Measurements from ENCODE around the gene CCT8. TPM values are rescaled to one million over a fixed set of nuclear protein-coding genes. Genes with fewer than 3 reads are reported as not detected.

The CCT8 gene, protein sequence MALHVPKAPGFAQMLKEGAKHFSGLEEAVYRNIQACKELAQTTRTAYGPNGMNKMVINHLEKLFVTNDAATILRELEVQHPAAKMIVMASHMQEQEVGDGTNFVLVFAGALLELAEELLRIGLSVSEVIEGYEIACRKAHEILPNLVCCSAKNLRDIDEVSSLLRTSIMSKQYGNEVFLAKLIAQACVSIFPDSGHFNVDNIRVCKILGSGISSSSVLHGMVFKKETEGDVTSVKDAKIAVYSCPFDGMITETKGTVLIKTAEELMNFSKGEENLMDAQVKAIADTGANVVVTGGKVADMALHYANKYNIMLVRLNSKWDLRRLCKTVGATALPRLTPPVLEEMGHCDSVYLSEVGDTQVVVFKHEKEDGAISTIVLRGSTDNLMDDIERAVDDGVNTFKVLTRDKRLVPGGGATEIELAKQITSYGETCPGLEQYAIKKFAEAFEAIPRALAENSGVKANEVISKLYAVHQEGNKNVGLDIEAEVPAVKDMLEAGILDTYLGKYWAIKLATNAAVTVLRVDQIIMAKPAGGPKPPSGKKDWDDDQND
- total RNA-seq (100 to 1,000 TPM in 5 of 7 donors, 10 to 100 TPM in 2; 92.3 to 137 (median 115) TPM), polyA plus RNA-seq (100 to 1,000 TPM in 2 of 3 donors, 10 to 100 TPM in 1; 98.4 to 120 (median 108) TPM)
- long read RNA-seq, donor 1, transcript CCT8-201 (15 exons, 2,005 nt) = major isoform, 51 of 121 reads
- long read RNA-seq, donor 1, partial matches to known transcripts = 68 of 121 reads
- long read RNA-seq, donor 1, other reads (novel, unspliced or antisense) = 0 of 121 reads
- long read RNA-seq, donor 2, transcript CCT8-201 (15 exons, 2,005 nt) = major isoform, 32 of 85 reads
- long read RNA-seq, donor 2, partial matches to known transcripts = 46 of 85 reads
- long read RNA-seq, donor 2, other reads (novel, unspliced or antisense) = 7 of 85 reads

DNA sequence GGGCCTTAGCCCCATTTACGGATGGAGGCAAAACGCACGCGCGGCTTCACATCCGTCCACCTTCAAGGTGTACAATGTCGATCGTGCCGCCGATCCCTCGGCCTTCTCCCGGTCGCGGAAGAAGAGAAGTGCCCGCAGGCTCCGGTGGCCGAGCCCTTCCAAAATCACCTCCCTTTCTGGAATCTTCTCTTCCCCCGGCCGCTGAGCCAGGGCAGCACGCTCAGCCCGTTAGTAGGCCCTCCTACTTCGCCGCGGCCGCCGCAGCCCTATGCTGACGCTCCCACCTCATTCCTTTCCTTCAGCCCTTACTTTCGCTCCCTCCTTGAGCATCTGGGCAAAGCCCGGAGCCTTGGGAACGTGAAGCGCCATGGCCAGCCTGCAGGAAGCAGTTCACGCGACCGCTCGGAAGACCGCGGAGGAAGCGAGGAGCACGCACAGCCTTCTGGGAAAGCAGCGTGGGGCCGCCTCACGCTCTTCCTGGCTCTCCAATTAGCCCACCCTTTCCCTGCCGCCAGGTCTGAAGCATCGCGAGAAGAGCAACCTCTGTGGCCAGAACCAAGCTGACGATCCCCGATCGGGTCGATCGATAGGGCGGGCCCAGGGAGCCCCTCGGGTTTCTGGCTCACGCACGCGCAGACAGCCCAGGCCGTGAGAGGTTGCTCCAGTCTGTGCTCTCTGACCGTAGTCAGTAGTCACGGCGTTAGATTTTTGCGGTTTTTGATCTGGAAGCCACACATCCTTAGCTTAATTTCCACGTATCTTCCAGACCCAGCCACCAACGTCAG, at the start of gene CCT8:
Gene CCT8 (minus strand): TSS at position 427 of the 785 bp plus-strand sequence. CDS start 58 bp downstream, at position 369.
- WGBS, 5 donors = 0% methylated on average over 49 to 62 of the region's 62 CpGs
- H3K27ac ChIP-seq = peak within 1 kb of the TSS; percentile 86 to 94 (median 92)
- peak; percentile 100 for DNase-seq
- no peaks in the 10 kb centered on the region for H3K9me3 ChIP-seq
- H3K4me3 ChIP-seq = peak within 1 kb of the TSS; percentile 75 to 95 (median 90)
- peaks cover 0 to 24% (median 14%) of the 10 kb centered on the region in 6 donors for H3K36me3 ChIP-seq
- H3K27me3 ChIP-seq (replicated peaks in 1 of 7) = no peaks in the 10 kb centered on the region
- intact Hi-C loops (cut with DNase I; ENCODE audit: low total_unique reads) = loop anchor here (10.0 kb wide), 1 partner anchor 79 kb away; the partner anchor contains the start of gene LTN1
- H3K4me1 ChIP-seq = peaks cover 19 to 74% (median 45%) of the 10 kb centered on the region in 6 donors
- TF ChIP-seq, protein P1, sequence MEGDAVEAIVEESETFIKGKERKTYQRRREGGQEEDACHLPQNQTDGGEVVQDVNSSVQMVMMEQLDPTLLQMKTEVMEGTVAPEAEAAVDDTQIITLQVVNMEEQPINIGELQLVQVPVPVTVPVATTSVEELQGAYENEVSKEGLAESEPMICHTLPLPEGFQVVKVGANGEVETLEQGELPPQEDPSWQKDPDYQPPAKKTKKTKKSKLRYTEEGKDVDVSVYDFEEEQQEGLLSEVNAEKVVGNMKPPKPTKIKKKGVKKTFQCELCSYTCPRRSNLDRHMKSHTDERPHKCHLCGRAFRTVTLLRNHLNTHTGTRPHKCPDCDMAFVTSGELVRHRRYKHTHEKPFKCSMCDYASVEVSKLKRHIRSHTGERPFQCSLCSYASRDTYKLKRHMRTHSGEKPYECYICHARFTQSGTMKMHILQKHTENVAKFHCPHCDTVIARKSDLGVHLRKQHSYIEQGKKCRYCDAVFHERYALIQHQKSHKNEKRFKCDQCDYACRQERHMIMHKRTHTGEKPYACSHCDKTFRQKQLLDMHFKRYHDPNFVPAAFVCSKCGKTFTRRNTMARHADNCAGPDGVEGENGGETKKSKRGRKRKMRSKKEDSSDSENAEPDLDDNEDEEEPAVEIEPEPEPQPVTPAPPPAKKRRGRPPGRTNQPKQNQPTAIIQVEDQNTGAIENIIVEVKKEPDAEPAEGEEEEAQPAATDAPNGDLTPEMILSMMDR (IDR thresholded peaks at IDR 0.05 in 8 of 11, conservative IDR thresholded peaks at IDR 0.05 in 3 of 11) = peak in 2 of 11 experiments; percentile 25 to 50
- peak; percentile 6 to 87 (median 29) for TF ChIP-seq POLR2A (IDR thresholded peaks at IDR 0.05)
- TF ChIP-seq POLR2AphosphoS5 (IDR thresholded peaks at IDR 0.05) = peak; percentile 97 to 98 (median 98)

DNA sequence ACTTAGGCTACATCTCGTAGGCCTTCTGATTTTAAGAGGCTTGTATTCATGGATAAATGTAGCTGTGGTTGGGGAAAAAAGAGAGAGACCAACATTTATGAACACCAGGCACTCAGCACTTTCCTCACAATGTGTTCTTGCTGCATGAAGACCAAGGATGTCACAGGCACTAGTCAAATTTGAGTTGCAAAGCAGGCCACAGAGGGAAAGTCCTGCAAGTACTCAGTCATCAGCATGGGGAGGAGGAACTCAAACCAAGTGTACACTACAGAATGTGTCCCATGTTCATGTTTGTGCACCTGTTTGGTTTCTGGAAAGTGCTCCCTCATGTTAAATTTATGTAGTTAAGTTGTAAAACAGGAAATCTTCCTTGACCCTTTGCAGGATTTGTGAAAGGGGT, 48.3 kb upstream of the CCT8 start:
- TF ChIP-seq POLR2AphosphoS5 (IDR thresholded peaks at IDR 0.05) (no peak), POLR2A (IDR thresholded peaks at IDR 0.05) (no peak)
- TF ChIP-seq, protein P1 (IDR thresholded peaks at IDR 0.05 in 8 of 11, conservative IDR thresholded peaks at IDR 0.05 in 3 of 11) = no peak
- Histone ChIP-seq H3K9me3 (no peaks in the 10 kb centered on the region), H3K4me3 (peak overlapping the region in 1 of 8 donors; percentile 49), H3K36me3 (no peaks in the 10 kb centered on the region), H3K27me3 (replicated peaks in 1 of 7) (no peaks in the 10 kb centered on the region), H3K27ac (peak overlapping the region in 2 of 8 donors; percentile 39 to 52), H3K4me1 (no peaks in the 10 kb centered on the region)
- WGBS, 5 donors = 61 to 94% (median 79%) methylated on average over 1 of the region's 1 CpG
- intact Hi-C loops (cut with DNase I; ENCODE audit: low total_unique reads) = no loop called here
- no peak for DNase-seq

DNA sequence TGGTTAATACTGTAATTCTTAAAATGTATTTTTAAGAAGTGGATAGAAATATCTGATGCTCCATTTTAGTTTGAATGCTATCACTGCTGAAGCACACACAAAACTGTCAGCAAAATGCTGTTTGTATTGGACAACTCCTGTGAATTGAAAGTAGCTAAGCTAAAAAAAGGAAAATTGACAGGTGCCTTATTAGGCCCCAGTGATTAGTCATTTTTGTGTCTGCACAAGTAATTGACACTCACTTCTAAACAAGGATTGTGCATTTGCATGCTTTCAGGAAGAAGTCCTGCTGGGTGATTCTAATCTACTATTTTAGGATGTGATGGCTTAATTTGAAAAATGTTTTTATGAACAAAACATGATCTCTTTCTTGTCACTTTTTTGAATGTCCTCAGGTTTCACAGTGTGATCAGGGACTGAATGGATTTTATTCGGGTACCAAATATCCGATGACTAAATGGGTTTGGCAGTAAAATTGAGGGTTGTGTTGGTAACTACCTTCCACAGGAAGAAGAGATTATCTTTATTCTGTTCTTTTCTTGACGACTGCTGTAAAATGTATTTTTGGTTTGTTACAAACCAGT, 44.0 kb upstream of the CCT8 start:
- intact Hi-C loops (cut with DNase I; ENCODE audit: low total_unique reads) = no loop called here
- Histone ChIP-seq H3K9me3 (no peaks in the 10 kb centered on the region), H3K4me1 (no peaks in the 10 kb centered on the region), H3K27ac (no peak overlapping the region), H3K27me3 (replicated peaks in 1 of 7) (no peaks in the 10 kb centered on the region), H3K4me3 (no peak overlapping the region), H3K36me3 (no peaks in the 10 kb centered on the region)
- DNase-seq = no peak
- 70 to 84% (median 77%) methylated on average over 3 of the region's 3 CpGs for WGBS, 5 donors
- TF ChIP-seq POLR2A (IDR thresholded peaks at IDR 0.05) (no peak), POLR2AphosphoS5 (IDR thresholded peaks at IDR 0.05) (no peak)
- TF ChIP-seq, protein P1 (IDR thresholded peaks at IDR 0.05 in 8 of 11, conservative IDR thresholded peaks at IDR 0.05 in 3 of 11) = no peak
